ENCODE measurements around the gene ITGA2.

Gene ITGA2

DNA sequence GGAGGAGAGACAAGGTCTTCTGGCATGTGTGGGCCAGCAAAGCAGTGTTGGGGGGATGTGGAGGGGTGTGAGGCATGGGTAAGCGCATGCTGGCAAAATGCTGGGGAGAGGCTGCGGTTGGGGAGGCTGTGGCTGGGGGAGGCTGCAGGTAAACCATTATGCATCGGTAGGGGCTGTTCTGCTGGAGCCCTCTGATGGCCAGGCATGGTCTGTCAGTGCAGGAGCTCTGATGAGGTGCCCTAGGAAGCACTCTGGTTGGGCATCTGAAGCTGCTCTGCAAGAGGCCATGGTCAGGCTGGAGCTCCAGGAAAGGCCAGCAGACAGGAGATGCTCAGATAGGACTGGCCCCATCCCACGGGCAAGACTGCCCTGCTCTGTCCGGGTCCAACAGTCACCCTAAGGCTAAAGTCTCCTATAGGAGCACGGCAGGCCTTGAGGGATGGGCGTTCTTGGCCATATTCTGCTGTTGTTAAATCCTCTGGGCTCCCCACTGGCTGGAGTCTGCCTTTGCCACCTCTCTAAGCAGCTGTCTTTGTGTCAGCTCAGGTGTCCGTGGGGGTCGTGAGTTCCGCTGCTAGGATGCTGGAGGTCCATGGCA is 28.7 kb downstream of the ITGA2 start:
- no peak for DNase-seq (ENCODE audit: low read depth in 3 of 3, low spot score in 1 of 3)

DNA sequence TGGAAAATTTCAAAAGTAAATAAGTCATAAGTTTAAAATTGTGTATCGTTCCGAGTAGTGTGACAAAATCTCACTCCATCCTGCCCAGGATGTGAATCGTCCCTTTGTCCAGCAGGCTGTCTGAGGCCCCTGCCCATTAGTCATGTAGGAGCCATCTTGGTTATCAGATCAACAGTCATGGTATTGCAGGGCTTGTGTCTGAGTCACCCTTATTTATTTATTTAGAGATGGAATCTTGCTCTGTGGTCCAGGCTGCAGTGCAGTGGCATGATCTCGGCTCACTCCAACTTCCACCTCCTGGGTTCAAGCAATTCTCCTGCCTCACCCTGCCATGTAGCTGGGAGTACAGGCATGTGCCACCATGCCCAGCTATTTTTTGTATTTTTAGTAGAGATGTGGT is 30.2 kb downstream of the ITGA2 start:
- DNase-seq (ENCODE audit: low read depth in 3 of 3, low spot score in 1 of 3) = no peak

DNA sequence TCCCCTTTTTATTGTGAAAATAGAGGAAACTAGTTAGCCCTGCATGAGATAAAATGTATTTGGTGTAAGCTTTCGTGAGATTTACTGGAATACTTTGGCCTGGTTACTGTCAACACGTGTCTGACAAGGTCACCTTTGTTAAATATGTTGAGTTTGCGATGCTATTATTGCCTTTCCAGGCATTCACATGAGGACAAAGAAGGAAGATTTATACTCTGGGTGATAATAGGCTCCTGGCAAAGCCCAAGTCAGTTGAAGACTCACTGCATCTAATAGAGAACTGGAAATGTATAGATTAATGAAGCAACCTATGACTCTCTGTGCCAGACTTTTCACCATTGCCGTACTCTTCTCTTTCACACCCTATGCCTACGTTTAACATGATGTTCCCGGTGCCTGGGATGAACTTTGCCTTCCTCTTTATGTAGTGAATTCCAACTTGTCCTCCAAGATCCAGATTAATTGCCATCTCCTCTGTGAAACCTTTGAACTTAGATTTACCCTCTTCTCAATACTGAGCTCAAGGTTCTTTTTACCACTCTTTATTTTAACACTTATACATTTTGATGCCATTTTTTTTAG is 33.9 kb downstream of the ITGA2 start:
- no peak for DNase-seq (ENCODE audit: low read depth in 3 of 3, low spot score in 1 of 3)

DNA sequence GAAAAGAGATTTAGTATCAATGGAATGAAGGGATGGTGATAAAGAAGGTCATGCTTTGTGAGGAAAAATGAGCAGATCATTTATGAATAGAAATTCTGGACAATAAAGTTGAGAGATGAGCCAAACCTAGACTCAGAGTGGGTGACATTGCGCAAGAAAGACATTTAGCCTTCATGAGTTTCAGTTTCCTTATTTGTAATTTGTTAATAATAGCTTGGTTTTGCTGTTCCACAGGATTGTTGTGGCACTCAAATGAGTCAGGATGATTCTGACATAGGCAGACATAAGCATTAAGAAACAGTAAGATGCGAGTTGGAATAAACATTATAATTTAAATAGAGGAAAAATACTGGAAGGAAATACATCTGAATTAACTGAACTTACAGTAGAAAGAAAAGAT is 34.8 kb downstream of the ITGA2 start:
- no peak for DNase-seq (ENCODE audit: low read depth in 3 of 3, low spot score in 1 of 3)

DNA sequence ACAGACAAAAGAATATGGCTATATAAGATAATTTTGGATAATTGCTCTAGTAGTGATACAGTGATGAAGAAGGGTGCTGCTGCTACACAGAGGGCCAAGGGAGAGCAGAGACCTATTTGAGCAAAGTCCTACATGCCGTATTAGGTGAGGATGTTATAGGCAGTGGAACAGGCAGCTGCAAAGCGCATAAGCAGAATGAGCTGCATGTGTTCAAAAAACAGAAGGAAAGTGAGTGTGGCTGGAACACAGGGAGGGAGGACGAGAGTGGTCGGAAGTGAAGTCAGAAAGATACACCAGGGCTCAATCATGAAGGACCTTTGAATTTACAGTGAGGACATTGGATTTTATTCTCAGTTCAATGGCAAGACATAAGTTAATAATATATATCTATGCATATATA is 35.4 kb downstream of the ITGA2 start:
- no peak for DNase-seq (ENCODE audit: low read depth in 3 of 3, low spot score in 1 of 3)

DNA sequence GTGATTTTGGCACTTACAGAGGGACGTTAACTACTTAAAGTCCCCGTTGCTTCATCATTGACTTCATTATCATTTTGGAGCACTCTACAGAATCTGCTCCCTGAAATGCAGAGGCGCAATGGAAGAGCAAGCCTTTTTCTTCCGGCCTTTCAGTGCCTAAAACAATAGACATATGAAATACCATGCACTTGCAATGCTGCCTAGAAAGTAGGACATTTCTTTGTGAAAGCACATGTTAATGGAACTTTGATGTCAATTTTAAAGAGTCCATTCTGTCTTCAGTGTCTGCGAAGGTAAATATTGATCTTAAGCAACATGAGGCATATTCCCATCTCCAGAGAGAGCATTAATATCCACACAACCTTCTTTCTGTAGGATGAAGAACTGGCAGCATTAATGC is 36.3 kb downstream of the ITGA2 start:
- no peak for DNase-seq (ENCODE audit: low read depth in 3 of 3, low spot score in 1 of 3)

DNA sequence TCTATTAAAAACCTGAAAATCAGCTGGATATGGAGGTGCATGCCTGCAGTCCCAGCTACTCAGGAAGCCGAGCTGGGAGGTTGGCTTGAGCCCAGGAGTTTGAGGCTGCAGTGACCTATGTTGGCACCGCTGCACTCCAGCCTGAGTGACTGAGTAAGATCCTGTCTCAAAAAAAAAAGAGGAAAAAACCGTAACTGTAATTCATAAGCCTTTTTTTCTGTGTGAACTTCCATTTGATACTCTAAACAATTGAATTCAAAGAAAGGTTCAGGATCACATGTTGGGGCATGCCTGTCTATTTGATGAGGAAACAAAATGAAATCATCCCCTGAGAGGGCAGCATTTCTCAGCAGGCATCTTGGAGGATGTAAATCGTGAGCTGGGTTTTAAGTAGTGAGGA is 38.8 kb downstream of the ITGA2 start:
- DNase-seq (ENCODE audit: low read depth in 3 of 3, low spot score in 1 of 3) = no peak

DNA sequence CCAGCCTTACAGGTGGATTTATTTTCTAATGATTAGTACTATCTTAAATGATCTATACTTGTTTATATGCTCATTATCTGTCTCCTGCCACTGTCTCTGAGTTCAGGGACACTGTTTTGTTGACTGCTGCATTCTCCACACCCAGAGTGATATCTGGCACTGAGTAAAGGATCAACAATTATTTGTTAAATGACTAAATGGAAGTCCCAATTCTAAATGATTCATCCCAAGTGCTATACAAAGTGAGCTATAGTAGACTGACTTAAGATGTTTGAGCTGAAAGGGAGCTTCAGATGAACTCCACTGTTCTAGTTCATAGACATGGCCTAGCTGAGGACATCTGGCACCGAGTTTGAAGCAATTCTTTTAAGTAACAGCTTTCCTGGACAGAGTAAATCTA is 40.5 kb downstream of the ITGA2 start:
- DNase-seq (ENCODE audit: low read depth in 3 of 3, low spot score in 1 of 3) = no peak

DNA sequence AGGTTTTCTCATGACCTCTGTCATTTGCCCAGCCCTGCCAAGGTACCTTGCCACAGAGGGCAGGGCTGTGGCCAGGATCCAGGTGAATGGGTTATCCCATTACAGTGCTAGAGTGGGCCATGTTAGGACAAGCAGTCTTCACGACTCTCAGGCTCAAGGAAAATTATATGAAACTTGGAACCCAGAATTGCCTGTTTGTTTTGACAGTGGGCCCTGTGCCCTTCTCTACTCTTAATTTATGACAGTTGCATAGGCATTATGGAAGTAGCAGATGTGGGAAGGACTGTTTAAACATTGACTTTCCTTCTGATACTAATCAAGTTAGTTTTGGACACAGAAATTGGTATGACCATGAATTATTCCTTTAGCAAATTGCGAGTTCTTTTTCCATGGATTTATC is 41.7 kb downstream of the ITGA2 start:
- DNase-seq (ENCODE audit: low read depth in 3 of 3, low spot score in 1 of 3) = no peak

DNA sequence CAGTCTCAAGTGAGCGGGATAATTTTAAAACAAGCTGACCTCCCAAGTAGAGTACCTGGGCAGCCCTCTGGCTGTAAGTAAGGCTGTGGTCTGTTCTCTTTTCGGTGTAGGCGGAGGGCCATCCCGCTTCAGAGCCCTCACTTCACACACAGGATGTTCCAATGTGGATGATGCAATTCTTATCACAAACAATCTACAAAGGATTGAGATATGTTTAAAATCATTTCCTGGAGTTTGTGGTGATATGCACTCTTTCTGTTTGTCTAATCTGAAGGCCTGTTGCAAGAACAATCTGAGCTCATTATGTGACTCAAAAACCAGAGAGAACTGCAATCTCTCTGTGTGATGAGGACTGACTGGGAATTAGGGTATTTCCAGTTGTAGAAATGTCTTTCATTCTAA is 42.5 kb downstream of the ITGA2 start:
- no peak for DNase-seq (ENCODE audit: low read depth in 3 of 3, low spot score in 1 of 3)

DNA sequence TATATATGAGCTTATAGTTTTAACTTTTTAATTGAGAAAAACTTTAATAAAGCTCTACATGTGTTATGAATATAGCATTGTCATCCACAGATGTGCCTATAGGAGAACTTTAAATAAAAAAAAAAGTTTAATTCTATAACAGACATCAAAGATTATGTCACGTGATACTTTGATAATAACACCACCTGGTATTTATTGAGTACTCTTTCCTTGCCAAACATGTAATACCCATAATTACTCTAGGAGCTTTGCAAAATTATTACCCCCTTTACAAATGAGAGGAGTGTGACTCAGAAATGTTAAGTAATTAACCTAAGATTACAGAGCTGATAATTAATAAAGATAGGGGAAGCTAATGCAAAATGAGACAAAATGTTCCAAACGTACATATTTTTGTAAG is 43.0 kb downstream of the ITGA2 start:
- no peak for DNase-seq (ENCODE audit: low read depth in 3 of 3, low spot score in 1 of 3)

DNA sequence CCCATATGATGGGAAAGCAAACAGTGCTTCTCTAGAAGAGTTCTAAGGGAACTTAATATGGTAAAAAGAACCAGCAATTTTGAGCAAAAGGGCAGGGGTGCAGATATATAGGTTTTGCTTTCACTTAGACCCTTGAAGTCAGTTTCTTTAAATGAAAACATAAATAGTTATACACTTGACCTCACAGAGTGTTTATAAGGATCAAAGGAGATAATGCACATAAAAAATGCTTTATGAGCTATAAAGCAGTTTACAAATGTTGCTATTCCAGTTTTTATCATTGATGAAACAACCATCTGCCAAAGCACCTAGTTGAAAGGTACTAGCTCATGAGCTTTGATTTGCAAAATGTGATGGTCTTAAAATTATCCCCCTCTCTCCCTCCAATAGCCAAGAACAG is 45.7 kb downstream of the ITGA2 start:
- DNase-seq (ENCODE audit: low read depth in 3 of 3, low spot score in 1 of 3) = no peak

DNA sequence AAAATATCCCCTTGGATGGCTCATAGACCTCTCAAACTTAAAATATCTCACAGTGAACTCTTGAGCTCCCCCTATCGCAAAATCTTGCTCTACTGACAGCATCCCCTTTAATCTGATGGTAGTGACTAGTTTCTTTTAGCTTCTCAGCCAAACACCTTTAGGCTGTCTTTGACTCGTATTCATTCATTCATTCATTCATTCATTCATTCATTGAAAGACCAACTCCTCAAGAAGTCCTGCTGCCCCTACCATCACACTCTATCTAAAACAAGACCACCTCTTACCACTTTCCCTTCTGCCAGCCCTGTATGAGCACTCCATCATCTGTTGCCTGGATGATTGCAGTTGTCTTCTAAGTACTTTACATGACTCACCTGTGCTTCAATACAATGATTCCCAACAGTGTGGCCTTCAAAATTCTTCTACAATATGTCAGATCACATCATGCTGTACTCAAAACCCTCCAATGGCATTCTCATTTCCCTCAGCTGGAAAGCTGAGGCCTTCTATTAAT is 46.8 kb downstream of the ITGA2 start:
- no peak for DNase-seq (ENCODE audit: low read depth in 3 of 3, low spot score in 1 of 3)

DNA sequence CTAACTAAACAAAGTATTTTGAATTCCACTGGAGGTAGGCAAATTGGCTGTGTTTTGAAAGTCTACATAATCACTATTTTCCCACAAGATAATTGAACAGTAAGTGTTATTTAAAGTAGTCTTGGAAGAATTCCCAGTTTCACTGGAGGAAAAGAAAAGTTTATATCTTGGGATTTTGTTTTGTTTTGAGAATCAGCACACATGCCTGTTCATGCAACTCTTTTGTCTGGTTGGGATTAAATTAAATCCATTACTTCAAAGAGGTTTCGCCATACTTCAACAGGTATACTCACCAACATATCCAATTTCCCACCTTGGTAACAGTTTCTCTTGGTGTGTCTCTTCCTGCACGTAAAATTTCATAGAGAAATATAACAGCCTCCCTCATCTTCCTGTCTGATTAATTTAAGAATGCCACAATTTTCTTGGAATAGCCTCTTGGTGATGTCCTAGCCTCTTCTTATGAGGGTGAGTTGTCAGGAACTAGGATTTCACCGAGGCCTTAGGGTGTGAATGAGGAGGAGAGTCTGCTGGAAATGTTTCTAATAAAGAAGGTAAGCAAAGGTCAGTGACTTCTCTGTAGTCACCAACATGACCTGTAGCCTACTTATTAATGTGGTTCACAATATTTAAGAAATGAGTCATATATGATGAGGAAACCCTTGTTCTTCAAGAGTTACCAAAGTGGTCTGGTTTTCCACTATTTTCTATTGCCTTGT is 48.1 kb downstream of the ITGA2 start:
- DNase-seq (ENCODE audit: low read depth in 3 of 3, low spot score in 1 of 3) = no peak

DNA sequence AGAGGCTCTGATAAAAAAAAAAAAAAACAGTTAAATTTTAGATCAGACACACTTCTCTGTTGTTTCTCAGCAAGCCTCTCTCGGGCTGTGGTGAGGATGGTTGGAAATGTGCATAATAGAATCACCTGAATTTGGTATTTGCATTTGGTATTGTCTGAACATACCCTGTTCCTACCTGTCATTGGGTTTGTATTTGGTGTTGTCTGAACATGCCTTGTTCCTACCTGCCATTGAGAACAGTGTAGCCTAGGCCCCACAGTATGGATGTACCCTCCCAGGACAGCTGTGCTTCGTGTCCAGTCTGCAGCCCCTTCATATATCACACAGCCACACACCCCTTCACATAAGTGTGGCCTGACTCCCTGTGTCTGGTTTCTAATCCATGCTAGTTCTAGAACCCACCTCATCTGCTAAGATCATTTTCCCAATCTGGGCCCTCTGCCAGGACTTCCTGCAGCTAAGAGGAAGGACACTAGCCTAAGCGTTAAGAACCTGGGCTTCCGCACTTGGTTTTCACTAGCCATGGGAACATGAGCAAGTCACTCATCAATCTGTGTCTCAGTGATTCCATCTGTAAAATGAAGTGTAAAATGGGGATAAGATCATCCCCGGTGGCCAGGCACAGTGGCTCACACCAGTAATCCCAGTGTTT is 49.2 kb downstream of the ITGA2 start:
- DNase-seq (ENCODE audit: low read depth in 3 of 3, low spot score in 1 of 3) = no peak

DNA sequence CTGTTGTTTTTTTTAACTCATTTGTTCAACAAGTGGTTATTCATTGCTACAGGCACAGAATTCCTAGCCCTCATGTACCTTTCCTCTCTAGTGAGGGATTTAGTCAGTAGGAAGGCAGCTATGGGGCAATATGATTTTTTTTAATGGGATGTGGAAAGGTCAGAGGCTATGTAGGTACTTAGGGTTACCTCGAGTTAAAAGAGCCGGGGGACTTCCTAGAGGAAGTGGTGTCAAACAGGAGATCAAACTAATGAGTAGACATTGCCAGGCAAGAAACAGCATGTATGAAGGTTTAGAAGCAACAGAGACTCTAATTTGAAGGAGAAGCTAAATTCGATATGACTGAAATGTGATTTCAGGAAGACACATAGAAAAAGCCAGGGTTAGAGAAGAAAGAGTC is 50.7 kb downstream of the ITGA2 start:
- no peak for DNase-seq (ENCODE audit: low read depth in 3 of 3, low spot score in 1 of 3)

DNA sequence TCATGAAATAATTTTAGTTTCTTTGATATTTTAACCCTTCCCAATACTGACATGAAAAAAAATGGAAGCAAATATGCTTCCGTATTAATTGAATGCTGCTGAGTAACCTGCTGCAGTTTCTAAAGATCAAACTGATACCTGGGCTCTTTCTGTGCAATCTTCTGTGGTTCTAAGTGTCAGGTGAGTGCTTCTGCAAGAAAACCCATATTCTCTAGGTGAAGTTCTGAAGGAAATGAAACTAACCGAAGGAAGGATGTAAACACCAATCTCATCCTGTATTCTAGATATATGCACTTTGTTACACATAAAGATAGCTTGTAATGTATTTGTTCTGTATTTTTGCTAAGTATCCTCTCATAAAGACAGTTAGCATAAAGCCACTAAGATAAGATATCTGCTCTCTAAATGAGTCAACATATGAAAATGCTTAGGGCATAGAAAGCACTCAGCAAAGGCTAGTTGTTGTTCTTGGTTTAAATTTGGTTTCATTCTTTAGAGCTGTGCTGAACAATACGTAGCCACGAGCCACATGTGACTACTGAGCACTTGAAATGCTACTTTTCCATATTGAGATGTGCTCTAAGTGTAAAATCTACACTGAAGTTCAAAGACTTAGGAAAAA is 52.0 kb downstream of the ITGA2 start:
- DNase-seq (ENCODE audit: low read depth in 3 of 3, low spot score in 1 of 3) = no peak

DNA sequence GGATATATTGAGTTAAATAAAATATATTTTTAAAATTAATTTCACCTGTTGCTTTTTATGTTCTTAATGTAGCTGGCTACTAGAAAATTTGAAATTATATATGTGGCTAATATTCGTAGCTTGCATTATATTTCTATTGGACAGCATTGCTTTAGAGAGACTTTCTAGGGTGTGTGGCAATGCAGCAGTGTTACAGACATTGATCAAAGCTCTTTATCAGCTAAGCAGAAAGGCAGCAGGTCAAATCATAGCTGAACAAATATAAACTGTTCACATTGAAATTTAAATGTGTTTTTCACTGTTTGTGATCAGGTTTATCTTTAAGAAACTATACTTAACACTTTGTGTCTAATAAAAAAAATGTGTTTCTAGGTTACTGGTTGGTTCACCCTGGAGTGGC is 52.6 kb downstream of the ITGA2 start:
- DNase-seq (ENCODE audit: low read depth in 3 of 3, low spot score in 1 of 3) = no peak

DNA sequence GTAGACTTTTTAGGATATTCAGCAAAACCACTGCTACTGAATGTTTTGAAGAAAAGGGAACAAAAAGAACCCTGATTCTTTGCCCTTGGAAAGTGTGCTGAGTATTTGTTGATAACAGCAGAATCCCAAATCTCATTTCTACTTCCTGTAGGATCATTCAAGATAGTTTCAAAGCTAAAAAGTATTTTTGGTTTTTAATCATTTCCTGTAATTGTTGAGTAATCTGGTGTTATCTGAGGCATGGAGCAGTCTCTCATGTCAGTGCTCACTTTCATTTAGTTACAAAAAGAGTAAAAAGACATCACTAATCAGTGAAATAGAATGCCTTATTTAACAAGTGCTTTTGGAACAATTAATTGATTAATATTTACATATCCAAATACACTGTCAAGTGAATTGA is 56.1 kb downstream of the ITGA2 start:
- no peak for DNase-seq (ENCODE audit: low read depth in 3 of 3, low spot score in 1 of 3)

DNA sequence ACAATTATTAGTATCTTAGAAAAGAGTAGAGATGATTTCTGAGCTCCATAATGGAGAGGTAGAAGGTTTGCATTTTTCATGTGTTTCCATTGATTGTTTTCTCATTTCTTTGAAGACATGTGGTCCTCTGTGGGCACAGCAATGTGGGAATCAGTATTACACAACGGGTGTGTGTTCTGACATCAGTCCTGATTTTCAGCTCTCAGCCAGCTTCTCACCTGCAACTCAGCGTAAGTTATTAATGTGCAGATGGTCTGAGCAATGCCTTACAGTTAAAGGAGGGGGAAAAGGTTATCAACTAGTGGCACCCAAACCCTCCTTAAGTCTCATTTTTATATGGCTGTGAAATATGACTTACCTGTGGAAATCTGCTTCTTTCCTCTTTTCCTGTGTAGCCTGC is 59.1 kb downstream of the ITGA2 start:
- DNase-seq (ENCODE audit: low read depth in 3 of 3, low spot score in 1 of 3) = no peak

DNA sequence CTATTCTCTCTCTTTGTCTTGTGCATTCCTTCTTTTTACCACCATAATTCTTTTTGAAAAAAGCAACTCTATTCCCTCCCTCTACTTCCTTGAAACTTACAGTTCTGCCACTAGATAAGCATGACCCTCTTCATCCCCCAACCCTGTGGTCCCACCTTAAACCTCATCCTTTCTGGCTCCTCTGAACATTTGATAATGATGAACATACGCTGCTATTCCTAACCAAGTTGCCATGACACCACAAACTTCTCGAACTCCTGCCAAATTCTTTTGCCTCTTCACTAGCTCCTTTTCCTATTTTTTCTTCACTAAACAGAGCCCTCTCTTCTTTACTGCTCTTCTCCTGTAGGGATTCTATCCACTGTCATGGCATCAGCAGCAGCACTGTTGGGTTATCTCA is 63.3 kb downstream of the ITGA2 start:
- DNase-seq (ENCODE audit: low read depth in 3 of 3, low spot score in 1 of 3) = no peak

DNA sequence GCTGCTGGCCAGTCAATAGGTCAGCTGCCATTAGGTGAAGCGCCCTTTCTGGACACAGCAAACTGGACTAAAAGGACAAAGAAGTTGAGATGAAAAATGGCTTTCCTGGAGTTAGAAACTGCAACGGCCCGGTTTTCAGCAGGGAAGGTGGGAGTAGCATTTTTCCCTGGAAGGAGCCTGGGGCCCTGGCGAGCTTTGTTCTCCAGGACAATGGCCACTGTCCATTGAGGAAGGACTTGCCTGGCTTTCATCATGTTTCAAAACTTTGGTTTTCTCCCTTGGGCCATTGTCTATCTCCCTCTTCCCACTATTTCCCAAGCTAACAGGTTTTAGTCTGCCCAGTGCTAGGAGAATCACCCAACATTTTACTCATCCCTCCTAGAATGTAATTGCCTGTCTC is 64.2 kb downstream of the ITGA2 start:
- no peak for DNase-seq (ENCODE audit: low read depth in 3 of 3, low spot score in 1 of 3)
